Measurements from ENCODE around the gene LRRC8D. TPM values are rescaled to one million over a fixed set of nuclear protein-coding genes. Genes with fewer than 3 reads are reported as not detected.

The LRRC8D gene
- polyA plus RNA-seq, 4 donors: 36.8 to 42.2 (median 41.9) TPM

DNA sequence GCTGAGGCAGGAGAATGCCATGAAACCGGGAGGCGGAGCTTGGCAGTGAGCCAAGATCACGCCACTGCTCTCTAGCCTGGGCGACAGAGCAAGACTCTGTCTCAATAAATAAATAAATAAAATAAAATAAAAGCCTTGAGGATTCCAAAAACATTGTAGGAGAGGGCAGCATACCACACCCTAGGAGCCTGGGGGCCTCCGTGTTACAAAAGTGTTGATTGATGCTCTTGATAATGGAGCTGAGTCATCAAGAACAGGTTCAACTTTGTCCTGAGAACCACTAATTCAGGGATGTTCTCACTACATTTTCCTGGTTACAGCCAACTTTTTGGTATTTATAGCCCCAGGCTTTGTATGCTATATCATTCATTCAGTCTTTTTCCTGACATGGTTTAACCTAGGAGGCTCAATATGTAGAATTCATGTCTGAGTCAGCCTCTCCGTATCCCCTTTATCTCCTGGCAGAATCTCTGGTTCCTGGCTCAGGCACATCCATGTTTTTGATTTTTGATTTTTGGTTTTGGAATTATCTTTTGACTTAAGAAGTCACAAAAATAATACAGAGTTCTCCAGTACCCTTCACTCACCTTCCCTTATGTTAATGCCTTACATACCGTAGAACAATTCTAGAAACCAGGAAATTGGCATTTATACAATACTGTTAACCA lies 69.4 kb downstream of the LRRC8D start:
- DNase-seq (ENCODE audit: low read depth in 4 of 4, low spot score in 3 of 4): no peak

GRCh38 chr1:89892816-89893215 lies 72.0 kb downstream of the LRRC8D start:
- DNase-seq (ENCODE audit: low read depth in 4 of 4, low spot score in 3 of 4): no peak

- no peak for DNase-seq (ENCODE audit: low read depth in 4 of 4, low spot score in 3 of 4)
Measured at GRCh38 chr1:89894210-89895201, 73.7 kb downstream of the LRRC8D start.

DNA sequence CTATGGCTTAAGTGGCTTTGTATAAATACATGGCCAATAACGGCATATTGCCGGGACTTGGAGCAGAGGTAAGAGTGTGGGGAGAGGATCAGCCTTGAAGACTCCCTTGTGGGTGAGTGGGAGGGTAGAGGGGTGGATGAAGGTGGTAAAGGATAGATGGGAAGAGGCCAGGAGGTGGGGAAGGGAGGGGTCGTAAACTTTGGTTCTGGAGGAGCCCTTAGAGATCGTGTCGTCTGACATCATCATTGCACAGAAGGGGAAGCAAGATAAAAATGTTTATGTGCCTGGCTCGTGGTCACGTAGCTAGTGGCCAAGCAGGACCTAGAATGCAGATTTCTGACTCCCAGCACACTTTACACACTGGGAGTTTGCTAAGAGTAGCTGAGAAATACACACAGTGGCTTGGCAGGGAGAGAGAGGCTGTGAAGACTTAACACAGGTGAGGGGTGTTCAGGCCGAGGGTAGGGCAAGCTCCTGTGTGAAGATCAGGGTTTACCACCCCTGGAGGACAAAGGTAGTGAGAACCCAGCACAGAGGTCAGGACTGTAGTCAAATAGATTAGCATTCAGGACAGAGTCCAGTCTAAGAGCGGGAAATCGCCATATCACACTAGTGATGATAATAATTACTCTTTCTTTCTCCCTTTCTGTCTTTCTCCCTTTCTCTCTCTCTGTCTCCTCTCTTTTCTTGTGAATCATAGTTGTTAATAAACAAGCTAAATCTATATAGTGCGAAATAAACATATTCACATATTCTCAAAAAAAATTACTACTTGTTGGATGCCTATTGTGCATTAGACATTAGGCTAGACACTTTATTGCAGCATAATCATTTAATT lies 75.5 kb downstream of the LRRC8D start:
- DNase-seq (ENCODE audit: low read depth in 4 of 4, low spot score in 3 of 4): no peak

DNA sequence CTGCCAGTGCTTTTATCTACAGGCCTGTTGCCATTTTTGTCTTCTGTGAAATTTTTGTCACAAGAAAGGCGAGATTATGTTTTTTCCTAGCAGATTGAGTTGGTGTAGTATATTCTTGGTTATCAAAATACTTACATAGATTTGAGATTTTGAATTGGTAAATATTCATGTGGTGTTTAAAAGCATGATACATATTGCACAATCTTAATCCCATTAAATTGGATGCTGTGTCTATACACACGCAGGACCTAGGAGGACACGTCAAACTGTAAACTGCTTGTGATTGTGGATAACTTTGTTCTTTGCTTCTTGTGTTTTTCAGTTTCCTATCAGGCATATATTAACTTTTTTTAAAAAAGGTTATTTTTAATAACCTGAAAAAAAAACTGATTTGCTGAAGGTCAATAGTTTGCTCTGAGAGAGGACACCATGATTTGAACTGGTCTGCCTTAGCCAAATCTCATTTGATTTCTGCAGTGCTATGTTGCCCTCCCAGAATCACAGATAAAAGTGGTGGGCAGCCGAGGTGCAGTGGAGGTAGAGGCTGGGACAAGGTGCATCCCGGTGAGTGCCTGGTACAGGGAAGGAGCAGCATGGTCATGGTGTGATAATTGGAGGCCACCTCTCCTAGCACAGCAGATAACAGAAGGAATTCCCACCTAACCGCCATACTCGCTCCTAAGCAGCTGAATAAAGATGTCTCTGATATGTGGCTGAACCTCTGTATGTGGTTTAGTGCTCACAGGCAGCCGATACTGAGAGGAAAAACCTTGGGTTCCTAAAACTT lies 76.7 kb downstream of the LRRC8D start:
- no peak for DNase-seq (ENCODE audit: low read depth in 4 of 4, low spot score in 3 of 4)

- no peak for DNase-seq (ENCODE audit: low read depth in 4 of 4, low spot score in 3 of 4)
Measured at GRCh38 chr1:89898150-89898549, 77.3 kb downstream of the LRRC8D start.

- DNase-seq (ENCODE audit: low read depth in 4 of 4, low spot score in 3 of 4): no peak
Measured at GRCh38 chr1:89898695-89899470, 78.1 kb downstream of the LRRC8D start.

DNA sequence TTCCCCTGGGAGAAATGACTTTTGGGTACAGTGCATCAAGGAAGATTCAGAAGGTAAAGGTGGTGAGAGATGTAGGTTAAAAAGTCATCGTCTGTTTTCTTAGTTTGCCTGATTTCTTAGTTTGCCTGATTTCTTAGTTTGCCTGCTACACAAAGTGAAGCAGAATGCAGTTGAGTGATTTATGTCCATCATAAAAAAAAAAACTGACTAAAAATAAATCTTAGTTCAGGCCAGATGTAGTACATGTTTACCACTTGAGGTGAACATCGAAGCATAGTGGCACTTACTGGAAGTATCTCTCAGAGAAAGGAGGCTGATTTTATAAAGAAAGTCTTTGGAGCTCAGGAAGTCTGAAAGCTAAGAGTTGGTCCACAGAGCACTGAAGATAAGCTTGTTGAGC lies 79.5 kb downstream of the LRRC8D start:
- DNase-seq (ENCODE audit: low read depth in 4 of 4, low spot score in 3 of 4): no peak

- no peak for DNase-seq (ENCODE audit: low read depth in 4 of 4, low spot score in 3 of 4)
Measured at GRCh38 chr1:89900791-89901708, 80.2 kb downstream of the LRRC8D start.

DNA sequence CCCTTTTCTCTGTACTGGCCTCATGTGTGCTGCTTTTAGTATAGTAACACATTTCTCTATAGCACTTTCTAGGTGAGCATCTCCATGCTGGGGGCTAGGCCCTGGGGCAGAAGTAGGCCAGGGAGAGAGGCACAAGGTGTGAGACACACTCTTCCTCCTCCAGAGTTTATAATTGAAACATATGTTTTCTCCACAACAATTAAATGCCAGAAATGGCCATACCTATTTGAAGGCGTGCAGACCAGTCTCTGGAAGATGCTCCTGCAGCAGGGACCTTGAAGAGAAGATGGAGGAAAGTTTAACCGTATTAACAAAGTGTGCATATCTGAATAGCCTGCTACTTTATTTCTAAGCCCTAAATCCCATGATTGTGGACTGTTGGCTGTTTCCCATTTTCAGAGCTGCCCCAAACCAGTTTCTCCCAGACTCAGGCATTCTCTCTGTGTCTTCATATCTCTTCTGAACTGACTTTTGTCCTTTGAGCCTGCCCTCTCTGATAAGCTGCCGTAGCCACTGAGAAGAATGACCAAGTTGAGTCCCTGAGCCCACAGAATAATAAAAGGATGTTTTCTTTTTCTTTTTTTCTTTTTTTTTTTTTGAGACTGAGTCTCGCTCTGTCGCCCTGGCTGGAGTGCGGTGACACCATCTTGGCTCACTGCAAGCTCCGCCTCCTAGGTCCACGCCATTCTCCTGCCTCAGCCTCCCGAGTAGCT lies 81.3 kb downstream of the LRRC8D start:
- no peak for DNase-seq (ENCODE audit: low read depth in 4 of 4, low spot score in 3 of 4)

DNA sequence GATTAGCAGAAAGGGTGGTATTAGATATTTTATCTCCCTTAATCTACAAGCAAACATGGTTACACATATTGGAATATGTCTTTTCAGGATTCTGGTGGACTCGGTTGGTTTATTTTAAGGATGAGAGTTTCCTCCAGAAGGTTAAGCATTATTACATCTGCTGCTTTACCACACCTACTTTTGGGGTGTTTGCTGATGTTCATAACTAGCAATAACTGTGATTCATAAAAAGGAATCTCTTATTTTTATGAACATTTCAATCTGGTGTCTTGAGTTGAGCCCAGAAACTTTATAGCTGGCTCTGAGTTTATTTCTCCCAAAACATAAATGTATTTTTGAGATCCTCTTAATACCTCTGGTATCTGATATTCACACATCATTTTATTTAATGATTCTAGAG lies 82.7 kb downstream of the LRRC8D start:
- no peak for DNase-seq (ENCODE audit: low read depth in 4 of 4, low spot score in 3 of 4)

DNA sequence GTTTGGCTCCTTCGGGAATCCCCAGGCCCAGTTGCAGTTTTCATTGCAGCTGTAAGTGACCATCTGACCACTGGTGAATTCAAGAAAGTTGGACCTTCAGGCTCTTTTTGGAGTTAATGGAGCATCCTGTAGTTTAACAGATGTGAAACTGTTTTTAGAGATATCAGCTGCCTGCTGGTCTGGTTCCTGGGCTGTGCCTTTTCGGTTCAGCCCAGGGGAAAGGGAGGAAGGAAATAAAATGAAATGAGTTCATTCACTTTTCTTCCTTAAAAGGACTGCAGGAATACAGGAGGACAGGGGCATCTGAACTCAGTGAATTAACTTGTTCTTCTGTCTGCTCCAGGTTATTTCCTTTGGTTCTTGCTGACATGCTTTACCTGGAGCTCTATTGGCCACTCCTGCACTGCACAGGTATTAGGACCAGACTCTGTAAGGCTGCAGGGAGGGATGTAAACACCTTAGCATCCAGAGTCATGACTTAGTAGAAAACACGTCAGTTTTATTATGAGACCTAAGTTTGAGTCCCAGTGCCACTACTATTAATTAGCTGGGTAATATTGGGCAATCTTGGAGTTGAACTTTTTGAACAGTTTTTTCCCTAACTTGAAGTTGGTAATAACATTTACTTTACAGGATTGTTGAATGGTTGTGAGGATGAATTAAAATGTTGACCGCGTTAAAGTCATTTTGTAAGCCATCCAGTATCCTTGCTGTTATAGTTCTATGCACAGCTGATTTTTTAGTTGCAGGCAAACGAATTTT lies 83.6 kb downstream of the LRRC8D start:
- DNase-seq (ENCODE audit: low read depth in 4 of 4, low spot score in 3 of 4): no peak

DNA sequence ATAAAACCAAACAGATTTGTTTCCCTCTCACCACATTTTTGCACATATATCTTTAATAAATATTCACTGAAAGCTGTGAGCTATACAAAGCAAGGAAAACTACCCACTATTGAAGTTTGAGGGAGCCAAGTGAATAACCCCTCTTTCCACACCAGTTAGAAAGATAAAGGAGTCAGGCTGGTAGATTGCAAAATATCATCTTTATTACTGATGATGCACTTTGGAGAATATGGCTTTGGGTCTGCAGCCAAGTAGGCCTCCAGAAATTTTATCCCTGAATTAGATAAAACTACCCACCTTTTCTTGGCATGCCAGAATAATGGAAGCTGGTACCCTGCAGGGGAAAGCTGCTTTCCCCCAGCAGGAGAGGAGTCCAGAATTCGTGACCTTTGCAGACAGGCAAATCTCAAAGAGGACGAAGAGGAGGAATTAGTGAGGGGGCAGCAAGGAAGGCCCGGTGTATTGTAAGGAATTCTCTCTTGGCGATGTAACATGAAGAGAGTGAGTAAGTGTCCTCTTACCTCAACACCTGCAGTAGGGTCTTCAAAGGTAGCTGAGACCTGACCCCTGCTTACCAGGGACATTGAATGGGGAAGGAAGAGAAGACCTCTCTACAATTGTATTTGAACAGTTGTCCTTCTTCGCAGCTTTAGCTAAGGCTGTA lies 84.7 kb downstream of the LRRC8D start:
- no peak for DNase-seq (ENCODE audit: low read depth in 4 of 4, low spot score in 3 of 4)

DNA sequence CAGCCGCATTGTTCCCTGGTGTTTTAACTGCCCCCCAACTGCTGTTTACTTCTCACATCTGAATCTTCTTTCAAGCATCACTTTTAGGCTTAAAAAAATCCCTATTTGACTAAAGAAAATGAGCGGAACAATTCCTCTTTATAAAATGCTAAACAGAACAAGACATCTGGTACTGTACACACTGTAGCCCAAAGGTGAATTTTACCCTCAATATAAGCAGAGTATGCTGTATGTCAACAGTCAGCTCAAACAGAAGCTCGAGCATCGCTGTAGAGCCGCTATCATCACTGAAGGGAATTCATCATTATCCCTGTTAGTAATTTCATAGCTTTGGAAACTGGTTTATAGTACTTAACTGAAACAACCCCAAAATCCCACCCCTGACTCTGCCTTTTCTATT lies 85.3 kb downstream of the LRRC8D start:
- DNase-seq (ENCODE audit: low read depth in 4 of 4, low spot score in 3 of 4): no peak

- DNase-seq (ENCODE audit: low read depth in 4 of 4, low spot score in 3 of 4): no peak
Measured at GRCh38 chr1:89907727-89908212, 86.9 kb downstream of the LRRC8D start.

- DNase-seq (ENCODE audit: low read depth in 4 of 4, low spot score in 3 of 4): no peak
Measured at GRCh38 chr1:89908273-89908671, 87.4 kb downstream of the LRRC8D start.
